Esophagus muscularis mucosa (tissue), 4 donors: ENCODE data around the gene IDI1. TPM values are rescaled to one million over a fixed set of nuclear protein-coding genes. Genes with fewer than 3 reads are reported as not detected.

Experiments
- DNase-seq: peaks from one replicate; pipeline ENCODE4 v3.0.0-alpha.2; 2017; ENCODE audit errors: extremely low spot score
- H3K27ac ChIP-seq, 4 donors: fragments of 200-600 bp; sonication (generic); replicated peaks in 1 of 4; 1 replicate in 3 of 4; 2 replicates in 1 of 4; pipeline ENCODE4 v1.5.1; 2016 to 2019; ENCODE audit warnings: mild to moderate bottlenecking in 1 of 4
- H3K27me3 ChIP-seq, 4 donors: fragments of 200-600 bp; sonication (generic); one replicate each; pipeline versions ENCODE4 v1.5.1 to v1.6.0; 2016 to 2019
- H3K36me3 ChIP-seq, 4 donors: fragments of 200-600 bp; sonication (generic); one replicate each; pipeline ENCODE4 v1.5.1; 2016 to 2019
- H3K4me1 ChIP-seq, 4 donors: fragments of 200-600 bp; sonication (generic); one replicate each; pipeline ENCODE4 v1.5.1; 2016 to 2019
- H3K4me3 ChIP-seq, 4 donors: fragments of 200-600 bp; sonication (generic); 1 replicate in 2 of 4; 2 replicates in 2 of 4; pipeline ENCODE4 v1.5.1; 2016 to 2019; ENCODE audit warnings: mild to moderate bottlenecking in 4 of 4, moderate library complexity in 1 of 4
- H3K9me3 ChIP-seq, 4 donors: fragments of 200-600 bp; sonication (generic); 1 replicate in 3 of 4; 2 replicates in 1 of 4; pipeline ENCODE4 v1.5.1; 2016 to 2019
- CTCF ChIP-seq, 3 experiments: fragments of 200-600 bp in 2 of 3; fragments of 450-650 bp in 1 of 3; sonication (generic) in 2 of 3; IDR thresholded peaks; one replicate each; pipeline ENCODE4 v1.5.1; 2017 to 2019; ENCODE audit warnings: antibody characterized with exemption in 3 of 3, mild to moderate bottlenecking in 2 of 3, moderate library complexity in 1 of 3
- EP300 ChIP-seq: sonication (generic); formaldehyde crosslinking; IDR thresholded peaks from one replicate; pipeline ENCODE4 v1.6.1; 2017; ENCODE audit warnings: antibody characterized with exemption
- POLR2A ChIP-seq: fragments of 450-650 bp; IDR thresholded peaks from one replicate; pipeline ENCODE4 v1.6.1; 2017; ENCODE audit warnings: antibody characterized with exemption, moderate library complexity, mild to moderate bottlenecking, low read depth
- POLR2AphosphoS5 ChIP-seq, 2 donors: sonication (generic); formaldehyde crosslinking; IDR thresholded peaks; one replicate each; pipeline ENCODE4 v1.6.1; 2017; ENCODE audit warnings: antibody characterized with exemption in 2 of 2
- WGBS: methylation state at CpG from one replicate; pipeline ENCODE4 v1.1.5; 2018; 5-methylcytosine and 5-hydroxymethylcytosine counted together
- intact Hi-C: fragments of 100-400 bp; cut with DNase I; formaldehyde crosslinking; loops from one replicate; pipeline ENCODE4 v1.15.1; 2023
- total RNA-seq, 4 donors: library from RNA; depleted of rRNA; stranded (reverse); fragments of >200 nt; gene quantifications; one replicate each; pipeline versions ENCODE4 v1.1.0 to v1.2.1, GENCODE V29; 2016

IDI1 gene
- total RNA-seq, 4 donors from 2014 or later: 16.8 to 33.3 (median 23.4) TPM

- 93% methylated on average over 6 of the region's 6 CpGs for WGBS
Observed at GRCh38 chr10:1026578-1026977, 22.3 kb downstream of the IDI1 start.

GRCh38 chr10:1025683-1026082 lies 23.2 kb downstream of the IDI1 start, which contains the start of gene IDI2:
Gene IDI2, minus strand, starts transcription at chr10:1025859. Its CDS starts 1,136 bp downstream, at chr10:1024723.
- WGBS: 88% methylated on average over 1 of the region's 1 CpG
- TF ChIP-seq POLR2AphosphoS5 (IDR thresholded peaks at IDR 0.05) (no peak), CTCF (IDR thresholded peaks at IDR 0.05) (no peak), EP300 (no peak)
- Histone ChIP-seq H3K4me3 (no peak within 1 kb of the TSS), H3K27ac (no peak within 1 kb of the TSS), H3K9me3 (no peaks in the 10 kb centered on the region), H3K27me3 (no peaks in the 10 kb centered on the region), H3K4me1 (no peaks in the 10 kb centered on the region), H3K36me3 (peaks cover 0 to 3% (median under 1%) of the 10 kb centered on the region in 4 donors)
- intact Hi-C loops: no loop called here
- no peak for DNase-seq

More at GRCh38 chr10:1026578-1026977, 22.3 kb downstream of the IDI1 start:
- intact Hi-C loops: no loop called here
- no peaks in the 10 kb centered on the region for H3K9me3 ChIP-seq
- no peak for DNase-seq
- H3K27me3 ChIP-seq: no peaks in the 10 kb centered on the region
- H3K4me3 ChIP-seq: no peak overlapping the region
- H3K27ac ChIP-seq: no peak overlapping the region
- no peaks in the 10 kb centered on the region for H3K36me3 ChIP-seq
- H3K4me1 ChIP-seq: no peaks in the 10 kb centered on the region
- TF ChIP-seq CTCF (IDR thresholded peaks at IDR 0.05) (no peak), POLR2AphosphoS5 (IDR thresholded peaks at IDR 0.05) (no peak), POLR2A (no peak), EP300 (no peak)

GRCh38 chr10:1024103-1024502 lies 24.8 kb downstream of the IDI1 start:
- Histone ChIP-seq H3K36me3 (peaks cover 0 to 18% (median 11%) of the 10 kb centered on the region in 4 donors), H3K27ac (no peak overlapping the region), H3K9me3 (no peaks in the 10 kb centered on the region), H3K27me3 (no peaks in the 10 kb centered on the region), H3K4me3 (no peak overlapping the region), H3K4me1 (no peaks in the 10 kb centered on the region)
- TF ChIP-seq EP300 (no peak), POLR2A (no peak), CTCF (IDR thresholded peaks at IDR 0.05) (no peak), POLR2AphosphoS5 (IDR thresholded peaks at IDR 0.05) (no peak)
- intact Hi-C loops: no loop called here
- DNase-seq: no peak
- 93% methylated on average over 10 of the region's 12 CpGs for WGBS

GRCh38 chr10:1022413-1022812 lies 26.5 kb downstream of the IDI1 start:
- no peak for DNase-seq
- intact Hi-C loops: no loop called here
- no peaks in the 10 kb centered on the region for H3K4me1 ChIP-seq
- H3K27me3 ChIP-seq: no peaks in the 10 kb centered on the region
- H3K27ac ChIP-seq: no peak overlapping the region
- 79% methylated on average over 6 of the region's 12 CpGs for WGBS
- no peak for TF ChIP-seq POLR2AphosphoS5 (IDR thresholded peaks at IDR 0.05)
- no peak for TF ChIP-seq POLR2A
- no peak for TF ChIP-seq CTCF (IDR thresholded peaks at IDR 0.05)
- no peak for TF ChIP-seq EP300
- peaks cover 8 to 34% (median 25%) of the 10 kb centered on the region in 4 donors for H3K36me3 ChIP-seq
- H3K4me3 ChIP-seq: no peak overlapping the region
- no peaks in the 10 kb centered on the region for H3K9me3 ChIP-seq

- DNase-seq: no peak
- no peaks in the 10 kb centered on the region for H3K27me3 ChIP-seq
- H3K4me1 ChIP-seq: no peaks in the 10 kb centered on the region
- no peak overlapping the region for H3K27ac ChIP-seq
- 88% methylated on average over 8 of the region's 9 CpGs for WGBS
- peaks cover 22 to 49% (median 39%) of the 10 kb centered on the region in 4 donors for H3K36me3 ChIP-seq
- intact Hi-C loops: no loop called here
- H3K9me3 ChIP-seq: no peaks in the 10 kb centered on the region
- no peak overlapping the region for H3K4me3 ChIP-seq
- TF ChIP-seq POLR2A (no peak), CTCF (IDR thresholded peaks at IDR 0.05) (no peak), EP300 (no peak), POLR2AphosphoS5 (IDR thresholded peaks at IDR 0.05) (no peak)
Observed at GRCh38 chr10:1020958-1021357, 28.0 kb downstream of the IDI1 start.
